ENCODE data around the gene TTC12. TPM values are rescaled to one million over a fixed set of nuclear protein-coding genes. Genes with fewer than 3 reads are reported as not detected.

The TTC12 gene
- total and polyA plus RNA-seq, 2 donors (not counting 3 experiments of a cell fraction or from before 2014, with no cell fraction given): 2.2 to 2.9 TPM

DNA sequence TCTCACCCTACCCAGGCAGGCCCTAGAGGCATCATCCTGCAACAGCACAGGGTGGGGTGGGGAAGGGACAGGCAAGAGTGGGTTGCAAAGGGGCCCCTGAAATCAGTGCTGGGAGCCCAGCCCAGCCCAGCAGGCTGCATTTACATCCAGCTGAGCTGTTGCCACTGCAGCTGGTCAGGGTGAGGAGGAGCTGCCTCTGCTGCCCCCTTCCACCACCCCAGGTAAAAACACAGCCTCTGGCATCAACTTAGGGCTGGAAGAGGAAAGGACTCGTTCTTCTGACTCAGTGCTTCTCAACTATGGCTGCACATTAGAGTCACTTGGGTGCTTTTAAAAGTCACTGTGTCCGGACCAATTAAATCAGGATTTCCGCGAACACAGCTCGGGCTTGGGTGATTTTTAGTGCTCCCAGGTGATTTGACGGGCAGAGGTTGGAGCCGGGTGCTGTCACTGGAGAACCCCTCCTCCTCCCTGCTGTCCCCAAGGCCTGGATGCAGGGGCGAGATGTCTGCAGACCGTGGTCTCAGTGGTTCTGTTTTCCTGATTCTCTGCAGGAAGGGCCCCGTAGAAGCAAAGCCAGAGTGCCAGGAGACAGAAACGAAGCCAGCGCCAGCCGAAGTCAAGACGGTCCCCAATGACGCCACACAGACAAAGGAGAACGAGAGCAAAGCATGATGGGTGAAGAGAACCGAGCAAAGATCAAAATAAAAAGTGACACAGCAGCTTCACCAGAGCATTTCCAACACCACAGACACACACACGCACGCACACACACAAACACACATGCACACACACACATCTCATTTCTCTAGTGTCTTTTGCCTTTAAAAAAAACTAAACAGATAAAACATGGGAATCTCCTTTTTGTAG is 39.4 kb upstream of the TTC12 start:
- ChIA-PET POLR2A (no interaction called here), CTCF (interaction anchor here (2.1 kb wide), 1 partner anchor 15 kb away, joined by 5 read pairs; no protein-coding TSS in a partner anchor)
- H3K9me1 ChIP-seq (replicated peaks; ENCODE audit: control insufficient read depth, extremely low read depth, insufficient read depth, low read length): no peaks in the 10 kb centered on the region
- no TSS peak for BruUV-seq (replicated peaks)
- H3K36me3 ChIP-seq (ENCODE audit: control insufficient read depth in 2 of 2, extremely low read depth in 1 of 2, insufficient read depth in 2 of 2, low read length in 2 of 2): no peaks in the 10 kb centered on the region
- DNase-seq (ENCODE audit: low read depth, low spot score): no peak
- dilution Hi-C loops (cut with MboI; ENCODE audit: extremely low pct_ligation_motif_present, low sequenced_read_pairs) (no loop called here), intact Hi-C loops (cut with micrococcal nuclease) (no loop called here)
- no peak overlapping the region for H3K27ac ChIP-seq (ENCODE audit: insufficient read depth, low read depth, low read length)
- no peaks in the 10 kb centered on the region for H4K20me1 ChIP-seq (replicated peaks; ENCODE audit: control insufficient read depth, extremely low read depth, insufficient read depth, low read length)
- no peak overlapping the region for H2AFZ ChIP-seq (ENCODE audit: low read depth, low read length)
- TF ChIP-seq, protein P1, sequence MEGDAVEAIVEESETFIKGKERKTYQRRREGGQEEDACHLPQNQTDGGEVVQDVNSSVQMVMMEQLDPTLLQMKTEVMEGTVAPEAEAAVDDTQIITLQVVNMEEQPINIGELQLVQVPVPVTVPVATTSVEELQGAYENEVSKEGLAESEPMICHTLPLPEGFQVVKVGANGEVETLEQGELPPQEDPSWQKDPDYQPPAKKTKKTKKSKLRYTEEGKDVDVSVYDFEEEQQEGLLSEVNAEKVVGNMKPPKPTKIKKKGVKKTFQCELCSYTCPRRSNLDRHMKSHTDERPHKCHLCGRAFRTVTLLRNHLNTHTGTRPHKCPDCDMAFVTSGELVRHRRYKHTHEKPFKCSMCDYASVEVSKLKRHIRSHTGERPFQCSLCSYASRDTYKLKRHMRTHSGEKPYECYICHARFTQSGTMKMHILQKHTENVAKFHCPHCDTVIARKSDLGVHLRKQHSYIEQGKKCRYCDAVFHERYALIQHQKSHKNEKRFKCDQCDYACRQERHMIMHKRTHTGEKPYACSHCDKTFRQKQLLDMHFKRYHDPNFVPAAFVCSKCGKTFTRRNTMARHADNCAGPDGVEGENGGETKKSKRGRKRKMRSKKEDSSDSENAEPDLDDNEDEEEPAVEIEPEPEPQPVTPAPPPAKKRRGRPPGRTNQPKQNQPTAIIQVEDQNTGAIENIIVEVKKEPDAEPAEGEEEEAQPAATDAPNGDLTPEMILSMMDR (IDR thresholded peaks at IDR 0.05; ENCODE audit: extremely low read depth in 1 of 2, insufficient read depth in 1 of 2, low read depth in 1 of 2, low read length in 2 of 2): no peak
- no peak for TF ChIP-seq POLR2AphosphoS5 (IDR thresholded peaks at IDR 0.05; ENCODE audit: insufficient read depth, low read depth, low read length)
- TF ChIP-seq POLR2A (IDR thresholded peaks at IDR 0.05; ENCODE audit: low read depth, low read length): no peak
- TF ChIP-seq MYC (IDR thresholded peaks at IDR 0.05; ENCODE audit: low read depth, low read length): no peak
- TF ChIP-seq GATA2 (IDR thresholded peaks at IDR 0.05; ENCODE audit: insufficient read depth, insufficient read length, low read depth, low read length): no peak
- TF ChIP-seq EZH2 (IDR thresholded peaks at IDR 0.05; ENCODE audit: borderline replicate concordance, low read depth, low read length, severe bottlenecking): no peak
- no peak for TF ChIP-seq FOS (IDR thresholded peaks at IDR 0.05; ENCODE audit: borderline replicate concordance, insufficient read depth, low read length)
- TF ChIP-seq, protein P2, sequence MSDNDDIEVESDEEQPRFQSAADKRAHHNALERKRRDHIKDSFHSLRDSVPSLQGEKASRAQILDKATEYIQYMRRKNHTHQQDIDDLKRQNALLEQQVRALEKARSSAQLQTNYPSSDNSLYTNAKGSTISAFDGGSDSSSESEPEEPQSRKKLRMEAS (IDR thresholded peaks at IDR 0.05; ENCODE audit: insufficient read depth, insufficient read length): no peak
- TF ChIP-seq JUN (IDR thresholded peaks at IDR 0.05; ENCODE audit: borderline replicate concordance, insufficient read depth, insufficient read length, low read depth): no peak
- no peak overlapping the region for H3K4me2 ChIP-seq (ENCODE audit: insufficient read depth, low read length)
- no peak overlapping the region for H3K9ac ChIP-seq (replicated peaks; ENCODE audit: extremely low read depth, insufficient read depth, low read length)
- no peaks in the 10 kb centered on the region for H3K4me1 ChIP-seq (ENCODE audit: control insufficient read depth, extremely low read depth, insufficient read depth, low read length)
- H3K79me2 ChIP-seq (ENCODE audit: control insufficient read depth, insufficient read depth, low read length): no peaks in the 10 kb centered on the region
- no peak overlapping the region for H3K4me3 ChIP-seq (replicated peaks in 1 of 3; ENCODE audit: insufficient read depth in 1 of 3, low read depth in 1 of 3, low read length in 3 of 3)
- no peaks in the 10 kb centered on the region for H3K9me3 ChIP-seq (replicated peaks; ENCODE audit: control insufficient read depth, insufficient read depth, low read length)
- H3K27me3 ChIP-seq (ENCODE audit: control insufficient read depth in 2 of 2, insufficient read depth in 2 of 2, low read length in 2 of 2): no peaks in the 10 kb centered on the region
- FAIRE-seq: no peak
